ENCODE results near the gene KRTAP12-1. TPM values are rescaled to one million over a fixed set of nuclear protein-coding genes. Genes with fewer than 3 reads are reported as not detected.
"Not testable (repeated sequence)": the region's sequence is repeated elsewhere in the genome, so short reads cannot be mapped to it uniquely, and the experiment has no call there.

The KRTAP12-1 gene
- total RNA-seq, 1 experiment from 2014 or later = not detected

DNA sequence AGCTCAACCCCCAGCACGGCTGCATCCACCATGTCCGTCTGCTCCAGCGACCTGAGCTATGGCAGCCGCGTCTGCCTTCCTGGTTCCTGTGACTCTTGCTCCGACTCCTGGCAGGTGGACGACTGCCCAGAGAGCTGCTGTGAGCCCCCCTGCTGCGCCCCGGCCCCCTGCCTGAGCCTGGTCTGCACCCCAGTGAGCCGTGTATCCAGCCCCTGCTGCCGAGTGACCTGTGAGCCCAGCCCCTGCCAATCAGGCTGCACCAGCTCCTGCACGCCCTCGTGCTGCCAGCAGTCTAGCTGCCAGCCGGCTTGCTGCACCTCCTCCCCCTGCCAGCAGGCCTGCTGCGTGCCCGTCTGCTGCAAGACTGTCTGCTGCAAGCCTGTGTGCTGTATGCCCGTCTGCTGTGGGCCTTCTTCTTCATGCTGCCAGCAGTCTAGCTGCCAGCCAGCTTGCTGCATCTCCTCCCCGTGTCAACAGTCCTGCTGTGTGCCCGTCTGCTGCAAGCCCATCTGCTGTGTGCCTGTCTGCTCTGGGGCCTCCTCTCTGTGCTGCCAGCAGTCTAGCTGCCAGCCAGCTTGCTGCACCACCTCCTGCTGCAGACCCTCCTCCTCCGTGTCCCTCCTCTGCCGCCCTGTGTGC lies 15.3 kb upstream of the KRTAP12-1 start, which contains the start of gene KRTAP10-12:
TSS of gene KRTAP10-12 (plus strand) at position 1 of the 639 bp plus-strand sequence. CDS start at position 31, 30 bp downstream.
- H2AFZ ChIP-seq (ENCODE audit: low read length); H3K27me3 ChIP-seq (ENCODE audit: low read length); H3K27ac ChIP-seq (ENCODE audit: low read length); DNase-seq; H3K9ac ChIP-seq (ENCODE audit: low read length); H3K4me1 ChIP-seq (ENCODE audit: low read length); H4K20me1 ChIP-seq (ENCODE audit: insufficient read depth, low read depth, low read length); H3K9me2 ChIP-seq (replicated peaks; ENCODE audit: insufficient read depth, low read length); H3K36me3 ChIP-seq (ENCODE audit: insufficient read depth, low read length); H3K9me3 ChIP-seq (ENCODE audit: low read length); H3K4me3 ChIP-seq (ENCODE audit: low read length); H3K79me2 ChIP-seq (ENCODE audit: low read length); H3K4me2 ChIP-seq (ENCODE audit: low read depth, low read length, poor library complexity, severe bottlenecking): not testable (repeated sequence)

DNA sequence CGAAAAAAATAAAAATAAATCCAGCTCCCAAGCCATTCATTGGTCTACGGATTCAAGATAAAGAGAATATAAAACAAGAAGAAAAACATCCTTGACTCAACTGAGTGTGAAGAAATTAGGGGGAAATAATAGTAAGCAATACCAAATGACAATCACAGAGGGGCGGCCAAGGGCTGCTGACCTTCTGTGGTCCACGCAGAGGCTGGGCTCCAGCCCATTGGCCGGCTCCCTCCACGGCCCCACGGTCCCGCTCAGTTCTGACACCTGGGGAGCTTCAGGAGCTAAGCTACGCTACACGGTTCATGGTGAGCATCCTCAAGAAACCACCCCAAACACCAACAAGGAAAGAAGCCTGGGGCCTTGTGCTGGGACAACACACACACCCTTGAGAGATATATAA lies 14.6 kb upstream of the KRTAP12-1 start:
- Histone ChIP-seq H2AFZ (ENCODE audit: low read length) (no peak overlapping the region), H4K20me1 (ENCODE audit: insufficient read depth, low read depth, low read length) (no peaks in the 10 kb centered on the region), H3K79me2 (ENCODE audit: low read length) (no peaks in the 10 kb centered on the region), H3K4me3 (ENCODE audit: low read length) (no peak overlapping the region), H3K9ac (ENCODE audit: low read length) (no peak overlapping the region), H3K27ac (ENCODE audit: low read length) (no peak overlapping the region), H3K4me1 (ENCODE audit: low read length) (no peaks in the 10 kb centered on the region), H3K9me3 (ENCODE audit: low read length) (no peaks in the 10 kb centered on the region), H3K9me2 (replicated peaks; ENCODE audit: insufficient read depth, low read length) (no peaks in the 10 kb centered on the region), H3K36me3 (ENCODE audit: insufficient read depth, low read length) (no peaks in the 10 kb centered on the region), H3K27me3 (ENCODE audit: low read length) (no peaks in the 10 kb centered on the region), H3K4me2 (ENCODE audit: low read depth, low read length, poor library complexity, severe bottlenecking) (no peak overlapping the region)
- DNase-seq = no peak

DNA sequence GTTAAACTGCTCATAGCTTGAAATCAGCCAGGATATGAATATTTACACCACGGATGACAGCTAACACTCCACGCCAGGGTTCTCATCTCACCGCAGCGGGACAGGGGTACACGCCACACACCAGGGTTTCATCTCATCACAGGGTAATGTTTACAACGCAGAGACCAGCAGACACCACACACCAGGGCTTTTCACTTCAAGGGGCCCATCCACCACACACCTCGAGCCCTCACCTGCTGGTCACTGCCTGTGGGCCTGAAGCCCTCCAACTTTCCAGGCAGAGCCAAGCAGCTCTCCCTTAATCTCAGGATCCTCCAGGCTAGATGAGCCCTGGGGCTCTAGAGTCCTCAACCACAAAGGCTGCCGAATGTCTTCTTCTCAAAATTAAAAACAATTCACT lies 13.7 kb upstream of the KRTAP12-1 start:
- Histone ChIP-seq H3K4me1 (ENCODE audit: low read length) (no peaks in the 10 kb centered on the region), H3K36me3 (ENCODE audit: insufficient read depth, low read length) (no peaks in the 10 kb centered on the region), H4K20me1 (ENCODE audit: insufficient read depth, low read depth, low read length) (no peaks in the 10 kb centered on the region), H3K4me2 (ENCODE audit: low read depth, low read length, poor library complexity, severe bottlenecking) (no peak overlapping the region), H3K9ac (ENCODE audit: low read length) (no peak overlapping the region), H3K27me3 (ENCODE audit: low read length) (no peaks in the 10 kb centered on the region), H3K9me2 (replicated peaks; ENCODE audit: insufficient read depth, low read length) (no peaks in the 10 kb centered on the region), H3K79me2 (ENCODE audit: low read length) (no peaks in the 10 kb centered on the region), H3K27ac (ENCODE audit: low read length) (no peak overlapping the region), H3K4me3 (ENCODE audit: low read length) (no peak overlapping the region), H2AFZ (ENCODE audit: low read length) (no peak overlapping the region), H3K9me3 (ENCODE audit: low read length) (no peaks in the 10 kb centered on the region)
- no peak for DNase-seq

DNA sequence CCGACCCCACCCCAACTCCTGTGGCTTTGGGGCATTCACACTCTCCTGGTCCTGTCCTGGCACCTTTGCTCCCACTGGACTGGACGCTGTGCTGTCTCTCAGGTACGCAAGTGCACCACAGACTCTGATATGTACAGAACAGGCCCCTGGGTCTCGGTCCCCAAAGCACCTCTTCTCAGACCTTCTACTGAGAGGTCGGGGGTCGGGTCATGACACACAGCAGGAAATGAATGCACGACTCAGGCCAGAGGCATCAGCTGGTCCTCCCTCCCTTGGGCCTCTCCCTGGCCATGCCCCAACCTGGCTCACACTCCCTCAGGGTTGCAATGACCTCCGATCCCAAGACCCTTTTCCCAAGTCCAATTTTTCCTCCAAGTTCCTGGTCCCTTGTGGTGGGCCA lies 13.2 kb upstream of the KRTAP12-1 start:
- H3K36me3 ChIP-seq (ENCODE audit: insufficient read depth, low read length) = no peaks in the 10 kb centered on the region
- H3K9me3 ChIP-seq (ENCODE audit: low read length) = no peaks in the 10 kb centered on the region
- H4K20me1 ChIP-seq (ENCODE audit: insufficient read depth, low read depth, low read length) = no peaks in the 10 kb centered on the region
- no peak overlapping the region for H3K9ac ChIP-seq (ENCODE audit: low read length)
- no peaks in the 10 kb centered on the region for H3K9me2 ChIP-seq (replicated peaks; ENCODE audit: insufficient read depth, low read length)
- no peak overlapping the region for H3K4me3 ChIP-seq (ENCODE audit: low read length)
- DNase-seq = no peak
- H3K4me1 ChIP-seq (ENCODE audit: low read length) = no peaks in the 10 kb centered on the region
- no peaks in the 10 kb centered on the region for H3K27me3 ChIP-seq (ENCODE audit: low read length)
- no peak overlapping the region for H2AFZ ChIP-seq (ENCODE audit: low read length)
- no peaks in the 10 kb centered on the region for H3K79me2 ChIP-seq (ENCODE audit: low read length)
- H3K27ac ChIP-seq (ENCODE audit: low read length) = no peak overlapping the region
- no peak overlapping the region for H3K4me2 ChIP-seq (ENCODE audit: low read depth, low read length, poor library complexity, severe bottlenecking)

DNA sequence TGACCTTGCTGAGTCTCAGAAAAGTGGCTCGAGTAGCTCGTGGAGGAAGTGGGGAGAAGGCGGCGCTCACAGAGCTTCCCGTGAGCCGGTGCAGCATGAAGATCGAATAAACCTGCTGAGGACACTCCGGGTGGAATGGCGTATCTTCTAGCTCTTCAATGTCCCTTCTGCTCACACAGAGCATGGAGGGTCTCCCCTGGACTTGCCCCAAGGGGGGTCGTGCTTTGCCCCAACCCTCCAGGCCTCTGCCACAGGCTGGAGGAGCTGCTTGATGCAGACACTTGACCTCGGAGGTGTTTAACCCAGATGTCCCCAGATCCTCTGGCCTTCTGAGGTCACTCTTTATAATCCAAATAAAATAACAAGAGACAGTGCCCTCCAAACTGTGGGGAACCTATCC lies 12.8 kb upstream of the KRTAP12-1 start:
- Histone ChIP-seq H3K36me3 (ENCODE audit: insufficient read depth, low read length) (no peaks in the 10 kb centered on the region), H3K9ac (ENCODE audit: low read length) (no peak overlapping the region), H3K9me2 (replicated peaks; ENCODE audit: insufficient read depth, low read length) (no peaks in the 10 kb centered on the region), H3K27ac (ENCODE audit: low read length) (no peak overlapping the region), H3K4me1 (ENCODE audit: low read length) (no peaks in the 10 kb centered on the region), H3K79me2 (ENCODE audit: low read length) (no peaks in the 10 kb centered on the region), H3K4me3 (ENCODE audit: low read length) (no peak overlapping the region), H4K20me1 (ENCODE audit: insufficient read depth, low read depth, low read length) (no peaks in the 10 kb centered on the region), H3K27me3 (ENCODE audit: low read length) (no peaks in the 10 kb centered on the region), H2AFZ (ENCODE audit: low read length) (no peak overlapping the region), H3K9me3 (ENCODE audit: low read length) (no peaks in the 10 kb centered on the region), H3K4me2 (ENCODE audit: low read depth, low read length, poor library complexity, severe bottlenecking) (no peak overlapping the region)
- DNase-seq = no peak

DNA sequence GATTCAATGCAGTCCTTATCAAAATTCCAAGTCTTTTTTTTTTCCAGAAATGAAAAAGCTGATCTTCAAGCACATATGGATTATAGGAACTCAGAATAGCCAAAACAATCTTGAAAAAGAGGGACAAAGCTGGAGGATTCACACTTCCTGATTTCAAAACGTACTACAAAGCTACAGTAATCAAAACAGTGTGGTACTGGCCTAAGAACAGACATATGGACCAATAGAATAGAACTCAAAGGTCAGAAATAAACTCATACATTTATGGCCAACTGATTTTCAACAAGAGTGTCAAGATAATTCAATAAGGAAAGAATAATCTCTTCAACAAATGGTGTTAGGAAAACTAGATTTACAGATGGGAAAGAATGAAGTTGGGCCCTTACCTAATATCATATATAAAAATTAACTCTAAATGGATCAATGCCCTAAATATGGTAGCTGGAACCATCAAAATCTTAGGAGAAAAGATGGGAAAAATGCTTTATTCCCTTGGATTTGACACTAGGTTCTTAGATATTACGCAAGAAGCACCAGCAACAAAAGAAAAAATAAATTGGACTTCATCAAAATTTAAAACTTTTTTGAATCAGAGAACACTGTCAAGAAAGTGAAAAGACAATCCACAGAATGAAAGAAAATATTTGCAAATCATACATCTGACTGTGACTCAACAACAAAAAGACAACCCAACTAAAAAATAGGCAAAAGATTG lies 11.0 kb upstream of the KRTAP12-1 start:
- peaks cover 4% of the 10 kb centered on the region for H3K4me1 ChIP-seq (ENCODE audit: low read length)
- no peak for DNase-seq
- H2AFZ ChIP-seq (ENCODE audit: low read length) = no peak overlapping the region
- H3K9ac ChIP-seq (ENCODE audit: low read length) = no peak overlapping the region
- H3K4me3 ChIP-seq (ENCODE audit: low read length) = no peak overlapping the region
- no peaks in the 10 kb centered on the region for H3K27me3 ChIP-seq (ENCODE audit: low read length)
- H3K36me3 ChIP-seq (ENCODE audit: insufficient read depth, low read length) = no peaks in the 10 kb centered on the region
- H4K20me1 ChIP-seq (ENCODE audit: insufficient read depth, low read depth, low read length) = no peaks in the 10 kb centered on the region
- no peaks in the 10 kb centered on the region for H3K79me2 ChIP-seq (ENCODE audit: low read length)
- H3K9me2 ChIP-seq (replicated peaks; ENCODE audit: insufficient read depth, low read length) = no peaks in the 10 kb centered on the region
- H3K4me2 ChIP-seq (ENCODE audit: low read depth, low read length, poor library complexity, severe bottlenecking) = no peak overlapping the region
- H3K27ac ChIP-seq (ENCODE audit: low read length) = no peak overlapping the region
- H3K9me3 ChIP-seq (ENCODE audit: low read length) = no peaks in the 10 kb centered on the region

DNA sequence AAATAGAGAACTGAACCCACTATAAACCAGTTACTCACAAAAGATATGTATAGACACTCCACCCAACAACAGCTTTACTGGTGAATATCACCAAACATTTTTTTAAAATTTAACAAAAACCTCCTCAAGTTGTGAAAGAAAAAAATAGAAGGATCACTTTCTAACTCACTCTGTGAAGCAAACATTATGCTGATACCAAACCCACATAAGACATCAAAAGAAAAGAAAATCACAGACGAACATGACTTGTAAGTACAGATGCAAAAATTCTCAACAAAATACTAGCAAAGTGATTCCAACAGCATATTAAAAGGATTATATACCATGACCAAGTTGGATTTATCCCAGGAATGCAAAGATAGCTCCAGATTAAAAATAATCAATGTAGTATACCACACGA lies 9.7 kb upstream of the KRTAP12-1 start:
- no peaks in the 10 kb centered on the region for H3K9me2 ChIP-seq (replicated peaks; ENCODE audit: insufficient read depth, low read length)
- H3K4me1 ChIP-seq (ENCODE audit: low read length) = peaks cover 13% of the 10 kb centered on the region
- no peaks in the 10 kb centered on the region for H3K79me2 ChIP-seq (ENCODE audit: low read length)
- H3K9ac ChIP-seq (ENCODE audit: low read length) = no peak overlapping the region
- H3K27me3 ChIP-seq (ENCODE audit: low read length) = no peaks in the 10 kb centered on the region
- no peak overlapping the region for H3K4me2 ChIP-seq (ENCODE audit: low read depth, low read length, poor library complexity, severe bottlenecking)
- H2AFZ ChIP-seq (ENCODE audit: low read length) = no peak overlapping the region
- H4K20me1 ChIP-seq (ENCODE audit: insufficient read depth, low read depth, low read length) = no peaks in the 10 kb centered on the region; the same call in 1 of the 2 replicates
- H3K9me3 ChIP-seq (ENCODE audit: low read length) = no peaks in the 10 kb centered on the region
- no peak for DNase-seq
- no peaks in the 10 kb centered on the region for H3K36me3 ChIP-seq (ENCODE audit: insufficient read depth, low read length)
- H3K4me3 ChIP-seq (ENCODE audit: low read length) = no peak overlapping the region
- no peak overlapping the region for H3K27ac ChIP-seq (ENCODE audit: low read length)

DNA sequence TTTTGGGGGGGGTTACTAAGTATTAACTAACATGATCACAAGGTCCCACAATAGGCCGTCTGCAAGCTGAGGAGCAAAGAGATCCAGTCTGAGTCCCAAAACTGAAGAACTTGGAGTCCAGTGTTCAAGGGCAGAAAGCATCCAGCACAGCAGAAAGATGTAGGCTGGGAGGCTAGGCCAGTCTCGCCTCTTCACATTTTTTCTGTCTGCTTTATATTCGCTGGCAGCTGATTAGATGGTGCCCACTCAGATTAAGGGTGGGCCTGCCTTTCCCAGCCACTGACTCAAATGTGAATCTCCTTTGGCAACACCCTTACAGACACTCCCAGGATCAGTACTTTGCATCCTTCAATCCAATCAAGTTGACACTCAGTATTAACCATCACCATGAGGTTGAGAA lies 7.8 kb upstream of the KRTAP12-1 start:
- H3K27me3 ChIP-seq (ENCODE audit: low read length); H3K9me2 ChIP-seq (replicated peaks; ENCODE audit: insufficient read depth, low read length); H3K4me2 ChIP-seq (ENCODE audit: low read depth, low read length, poor library complexity, severe bottlenecking); H3K36me3 ChIP-seq (ENCODE audit: insufficient read depth, low read length); H3K9ac ChIP-seq (ENCODE audit: low read length); H2AFZ ChIP-seq (ENCODE audit: low read length); DNase-seq; H3K27ac ChIP-seq (ENCODE audit: low read length); H3K9me3 ChIP-seq (ENCODE audit: low read length); H3K79me2 ChIP-seq (ENCODE audit: low read length); H4K20me1 ChIP-seq (ENCODE audit: insufficient read depth, low read depth, low read length); H3K4me3 ChIP-seq (ENCODE audit: low read length): not testable (repeated sequence)
- peaks cover 13% of the 10 kb centered on the region for H3K4me1 ChIP-seq (ENCODE audit: low read length)
